Endothelial cell of umbilical vein (primary cell): ENCODE measurements around the gene ACO2. TPM values are rescaled to one million over a fixed set of nuclear protein-coding genes. Genes with fewer than 3 reads are reported as not detected.

ENCODE experiments used
- BruUV-seq: library from RNA; stranded (reverse); fragments of 400-500 nt; replicated peaks from 2 replicates; lab custom pipeline; 2021; lab: Mats Ljungman, UMichigan
- CTCF ChIA-PET: fragments of 300-600, 350-600 bp; sonication (Branson Sonifier 250); formaldehyde crosslinking; loops from one replicate; lab custom pipeline; 2021; ENCODE audit warnings: antibody characterized with exemption, inconsistent platforms; lab: Charles Lee
- POLR2A ChIA-PET: fragments of 300-600, 350-600 bp; sonication (Branson Sonifier 250); formaldehyde crosslinking; loops from one replicate; lab custom pipeline; 2021; ENCODE audit warnings: antibody characterized with exemption, inconsistent platforms; lab: Charles Lee
- DNase-seq: peaks from one replicate; pipeline ENCODE4 v3.0.0-alpha.2; 2011; ENCODE audit warnings: low read depth, low spot score
- FAIRE-seq: peaks from 2 replicates; lab custom pipeline; 2011; peaks lifted over from hg19 to GRCh38; lab: Jason Lieb, UNC
- H2AFZ ChIP-seq: 2 replicates; pipeline ENCODE4 v1.6.0; 2012; ENCODE audit warnings: low read depth, low read length, control low read depth, inconsistent platforms
- H3K27ac ChIP-seq: 2 replicates; pipeline ENCODE4 v1.5.1; 2011; ENCODE audit warnings: low read depth, mild to moderate bottlenecking, control low read depth, low read length, moderate library complexity; ENCODE audit not compliant: insufficient read depth
- H3K27me3 ChIP-seq, 2 experiments: 2 replicates each; pipeline versions ENCODE4 v1.6.0 to v1.6.1; 2011; ENCODE audit warnings: low read length in 2 of 2, mixed read lengths in 1 of 2; ENCODE audit not compliant: control insufficient read depth in 2 of 2, insufficient read depth in 2 of 2
- H3K36me3 ChIP-seq, 2 experiments: 2 replicates in 1 of 2; 3 replicates in 1 of 2; pipeline ENCODE4 v1.5.1; 2011; ENCODE audit warnings: low read length in 2 of 2, mild to moderate bottlenecking in 1 of 2, moderate library complexity in 1 of 2; ENCODE audit not compliant: control insufficient read depth in 2 of 2, insufficient read depth in 2 of 2; ENCODE audit errors: extremely low read depth in 1 of 2
- H3K4me1 ChIP-seq: 3 replicates; pipeline ENCODE4 v1.5.1; 2011; ENCODE audit warnings: mild to moderate bottlenecking, low read length; ENCODE audit not compliant: control insufficient read depth, insufficient read depth; ENCODE audit errors: extremely low read depth
- H3K4me2 ChIP-seq: 2 replicates; pipeline ENCODE4 v1.6.1; 2011; ENCODE audit warnings: low read length, control low read depth, mixed read lengths; ENCODE audit not compliant: insufficient read depth
- H3K4me3 ChIP-seq, 3 experiments: fragments of 200-600 bp in 1 of 3; sonication (generic), shearing (Covaris generic) in 1 of 3; replicated peaks in 1 of 3; 2 replicates each; pipeline ENCODE4 v1.5.1; 2011 to 2016; ENCODE audit warnings: control low read depth in 3 of 3, low read length in 3 of 3, mild to moderate bottlenecking in 2 of 3, inconsistent platforms in 1 of 3, low read depth in 1 of 3, moderate library complexity in 1 of 3; ENCODE audit not compliant: insufficient read depth in 1 of 3
- H3K79me2 ChIP-seq: 2 replicates; pipeline ENCODE4 v1.6.0; 2012; ENCODE audit warnings: low read length, inconsistent platforms; ENCODE audit not compliant: control insufficient read depth, insufficient read depth
- H3K9ac ChIP-seq: replicated peaks from 2 replicates; pipeline ENCODE3; 2011; ENCODE audit warnings: low read length, control low read depth; ENCODE audit not compliant: insufficient read depth; ENCODE audit errors: extremely low read depth
- H3K9me1 ChIP-seq: replicated peaks from 3 replicates; pipeline ENCODE4 v1.6.0; 2011; ENCODE audit warnings: mild to moderate bottlenecking, low read length; ENCODE audit not compliant: control insufficient read depth, insufficient read depth; ENCODE audit errors: extremely low read depth
- H3K9me3 ChIP-seq: replicated peaks from 2 replicates; pipeline ENCODE4 v1.5.1; 2012; ENCODE audit warnings: low read length, inconsistent platforms; ENCODE audit not compliant: control insufficient read depth, insufficient read depth
- H4K20me1 ChIP-seq: replicated peaks from 2 replicates; pipeline ENCODE3; 2011; ENCODE audit warnings: mild to moderate bottlenecking, low read length; ENCODE audit not compliant: control insufficient read depth, insufficient read depth; ENCODE audit errors: extremely low read depth
- EZH2 ChIP-seq: IDR thresholded peaks from 2 replicates; pipeline ENCODE4 v1.6.1; 2012; ENCODE audit warnings: borderline replicate concordance, low read depth, mild to moderate bottlenecking, moderate library complexity, low read length, inconsistent platforms; ENCODE audit not compliant: severe bottlenecking
- FOS ChIP-seq: IDR thresholded peaks from 2 replicates; pipeline ENCODE4 v1.6.1; 2011; ENCODE audit warnings: mild to moderate bottlenecking, low read length, moderate library complexity, borderline replicate concordance; ENCODE audit not compliant: insufficient read depth
- GATA2 ChIP-seq: IDR thresholded peaks from 2 replicates; pipeline ENCODE4 v1.7.0; 2011; ENCODE audit warnings: low read depth, mild to moderate bottlenecking, moderate library complexity, mixed read lengths, low read length; ENCODE audit not compliant: insufficient read length, insufficient read depth
- JUN ChIP-seq: IDR thresholded peaks from 2 replicates; pipeline ENCODE4 v1.6.1; 2011; ENCODE audit warnings: borderline replicate concordance, low read depth; ENCODE audit not compliant: insufficient read length, insufficient read depth
- MYC ChIP-seq: IDR thresholded peaks from one replicate; pipeline ENCODE4 v1.6.1; 2011; ENCODE audit warnings: mild to moderate bottlenecking, low read depth, low read length
- POLR2A ChIP-seq: IDR thresholded peaks from 2 replicates; pipeline ENCODE4 v1.6.1; 2012; ENCODE audit warnings: low read depth, mild to moderate bottlenecking, control low read depth, low read length
- POLR2AphosphoS5 ChIP-seq: IDR thresholded peaks from 2 replicates; pipeline ENCODE4 v1.6.1; 2012; ENCODE audit warnings: low read depth, mild to moderate bottlenecking, control low read depth, low read length, moderate library complexity; ENCODE audit not compliant: insufficient read depth
- dilution Hi-C: fragments of 300-500 bp; cut with MboI; formaldehyde crosslinking; loops from one replicate; pipeline ENCODE4 v1.15.0; 2019; ENCODE audit warnings: low sequenced_read_pairs; ENCODE audit not compliant: extremely low pct_ligation_motif_present
- intact Hi-C: fragments of 100-400 bp; cut with micrococcal nuclease; formaldehyde crosslinking; loops from one replicate; pipeline ENCODE4 v1.10.0; 2022
- polyA plus RNA-seq, 4 experiments: library from polyadenylated mRNA; depleted of rRNA in 3 of 4; stranded (reverse) in 3 of 4; unstranded in 1 of 4; fragments of >200 nt; gene quantifications; 2 replicates each; pipeline versions ENCODE4 v1.2.1 to v1.2.3, GENCODE V29; 2011 to 2012; ENCODE audit warnings: missing spikeins in 1 of 4
- total RNA-seq: library from RNA; stranded (reverse); gene quantifications from 2 replicates; pipeline ENCODE4 v1.2.3, GENCODE V29; 2021
- TF ChIP-seq, protein P1 (sequence below): IDR thresholded peaks from 2 replicates; pipeline ENCODE4 v1.6.1; 2011; ENCODE audit not compliant: insufficient read depth, insufficient read length
- TF ChIP-seq, protein P2 (sequence below), 2 donors: IDR thresholded peaks; 1 replicate in 1 of 2; 2 replicates in 1 of 2; pipeline ENCODE4 v1.5.1; 2011; ENCODE audit warnings: low read length in 2 of 2, mild to moderate bottlenecking in 2 of 2, moderate library complexity in 2 of 2, control low read depth in 1 of 2, inconsistent platforms in 1 of 2, low read depth in 1 of 2; ENCODE audit not compliant: insufficient read depth in 1 of 2; ENCODE audit errors: extremely low read depth in 1 of 2

Gene ACO2
- total and polyA plus RNA-seq, 2 donors (not counting 3 experiments of a cell fraction or from before 2014, with no cell fraction given), result 63.8 to 79.7 TPM

DNA sequence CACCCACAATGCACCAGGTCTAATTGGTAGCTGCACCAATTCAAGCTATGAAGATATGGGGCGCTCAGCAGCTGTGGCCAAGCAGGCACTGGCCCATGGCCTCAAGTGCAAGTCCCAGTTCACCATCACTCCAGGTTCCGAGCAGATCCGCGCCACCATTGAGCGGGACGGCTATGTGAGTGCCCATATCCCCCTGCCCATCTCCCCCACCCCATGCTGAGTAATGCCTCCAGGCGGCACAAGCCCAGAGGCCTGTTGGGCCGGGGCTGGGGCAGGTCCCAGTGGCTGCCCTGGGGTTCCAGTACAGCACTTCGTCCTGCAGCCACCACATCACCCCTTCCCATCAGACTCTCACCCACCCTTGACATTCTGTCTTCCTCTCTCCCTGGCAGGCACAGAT is 53.9 kb downstream of the ACO2 start:
- no peak overlapping the region for H3K4me2 ChIP-seq
- ChIA-PET POLR2A (no interaction called here), CTCF (interaction anchor here (1.8 kb wide), 1 partner anchor 119 kb away, joined by 9 read pairs; no protein-coding TSS in a partner anchor)
- no peaks in the 10 kb centered on the region for H3K9me3 ChIP-seq
- intact Hi-C loops, result no loop called here
- BruUV-seq, result no TSS peak
- no peaks in the 10 kb centered on the region for H3K9me1 ChIP-seq
- no peaks in the 10 kb centered on the region for H3K27me3 ChIP-seq
- H3K4me3 ChIP-seq, result no peak overlapping the region
- H3K79me2 ChIP-seq, result no peaks in the 10 kb centered on the region
- no peaks in the 10 kb centered on the region for H4K20me1 ChIP-seq
- TF ChIP-seq POLR2A (no peak), EZH2 (no peak), POLR2AphosphoS5 (no peak), GATA2 (no peak), JUN (no peak), FOS (no peak), MYC (no peak)
- TF ChIP-seq, protein P1, sequence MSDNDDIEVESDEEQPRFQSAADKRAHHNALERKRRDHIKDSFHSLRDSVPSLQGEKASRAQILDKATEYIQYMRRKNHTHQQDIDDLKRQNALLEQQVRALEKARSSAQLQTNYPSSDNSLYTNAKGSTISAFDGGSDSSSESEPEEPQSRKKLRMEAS, result no peak
- TF ChIP-seq, protein P2, sequence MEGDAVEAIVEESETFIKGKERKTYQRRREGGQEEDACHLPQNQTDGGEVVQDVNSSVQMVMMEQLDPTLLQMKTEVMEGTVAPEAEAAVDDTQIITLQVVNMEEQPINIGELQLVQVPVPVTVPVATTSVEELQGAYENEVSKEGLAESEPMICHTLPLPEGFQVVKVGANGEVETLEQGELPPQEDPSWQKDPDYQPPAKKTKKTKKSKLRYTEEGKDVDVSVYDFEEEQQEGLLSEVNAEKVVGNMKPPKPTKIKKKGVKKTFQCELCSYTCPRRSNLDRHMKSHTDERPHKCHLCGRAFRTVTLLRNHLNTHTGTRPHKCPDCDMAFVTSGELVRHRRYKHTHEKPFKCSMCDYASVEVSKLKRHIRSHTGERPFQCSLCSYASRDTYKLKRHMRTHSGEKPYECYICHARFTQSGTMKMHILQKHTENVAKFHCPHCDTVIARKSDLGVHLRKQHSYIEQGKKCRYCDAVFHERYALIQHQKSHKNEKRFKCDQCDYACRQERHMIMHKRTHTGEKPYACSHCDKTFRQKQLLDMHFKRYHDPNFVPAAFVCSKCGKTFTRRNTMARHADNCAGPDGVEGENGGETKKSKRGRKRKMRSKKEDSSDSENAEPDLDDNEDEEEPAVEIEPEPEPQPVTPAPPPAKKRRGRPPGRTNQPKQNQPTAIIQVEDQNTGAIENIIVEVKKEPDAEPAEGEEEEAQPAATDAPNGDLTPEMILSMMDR (IDR thresholded peaks at IDR 0.05; ENCODE audit: extremely low read depth in 1 of 2, insufficient read depth in 1 of 2, low read depth in 1 of 2, low read length in 2 of 2), result no peak
- dilution Hi-C loops, result no loop called here
- no peak overlapping the region for H2AFZ ChIP-seq
- H3K4me1 ChIP-seq, result peaks cover 2% of the 10 kb centered on the region
- no peak for FAIRE-seq
- no peak for DNase-seq
- peaks cover 0 to 35% of the 10 kb centered on the region in 2 experiments for H3K36me3 ChIP-seq
- no peak overlapping the region for H3K9ac ChIP-seq
- no peak overlapping the region for H3K27ac ChIP-seq
